SU-DHL-6 (cell line): ENCODE measurements around the gene HELZ2.

Experiments used
- EZH2phosphoT487 ChIP-seq: fragments of 200-600 bp; sonication (generic), shearing (Covaris generic); conservative IDR thresholded peaks from 2 replicates; pipeline ENCODE4 v1.6.1; 2018; ENCODE audit warnings: mild to moderate bottlenecking, antibody characterized with exemption, low read length, moderate library complexity, mixed read lengths
- TF ChIP-seq, protein P1 (sequence below): fragments of 200-600 bp; sonication (generic); IDR thresholded peaks from one replicate; pipeline ENCODE4 v1.5.1; 2017; ENCODE audit warnings: antibody characterized with exemption, mild to moderate bottlenecking, low read length, moderate library complexity; ENCODE audit not compliant: insufficient read depth, poor library complexity, severe bottlenecking

DNA sequence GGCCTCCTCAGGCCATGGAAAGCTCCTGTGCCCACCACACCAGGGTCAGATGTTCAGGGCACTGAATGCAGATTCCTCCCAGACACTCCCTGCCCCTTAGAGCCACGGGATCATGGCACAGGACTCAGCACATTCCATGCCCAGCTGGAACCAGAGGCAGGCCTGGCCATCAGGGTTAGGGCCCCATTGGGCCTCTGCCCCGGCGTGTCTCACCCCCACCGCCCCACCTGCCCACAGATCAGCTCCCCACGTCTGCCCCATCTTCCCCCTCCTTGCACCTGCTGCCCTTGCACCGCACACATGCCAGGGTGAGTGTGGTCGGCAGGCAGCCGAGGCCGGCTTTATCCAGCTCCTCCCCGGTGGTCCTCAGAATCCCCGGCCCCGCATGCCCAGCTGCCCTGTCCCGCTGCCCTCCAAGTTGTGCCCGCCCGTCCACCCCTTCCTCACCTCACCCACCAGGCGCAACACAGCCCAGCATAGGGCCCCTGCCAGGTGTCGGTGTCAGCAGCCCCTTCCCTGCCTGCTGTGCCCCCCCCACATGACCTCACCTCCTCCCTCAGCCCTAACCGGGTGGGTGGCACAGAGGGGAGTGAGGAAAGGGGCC, 24.3 kb downstream of the HELZ2 start:
- no peak for TF ChIP-seq EZH2phosphoT487
- TF ChIP-seq, protein P1, sequence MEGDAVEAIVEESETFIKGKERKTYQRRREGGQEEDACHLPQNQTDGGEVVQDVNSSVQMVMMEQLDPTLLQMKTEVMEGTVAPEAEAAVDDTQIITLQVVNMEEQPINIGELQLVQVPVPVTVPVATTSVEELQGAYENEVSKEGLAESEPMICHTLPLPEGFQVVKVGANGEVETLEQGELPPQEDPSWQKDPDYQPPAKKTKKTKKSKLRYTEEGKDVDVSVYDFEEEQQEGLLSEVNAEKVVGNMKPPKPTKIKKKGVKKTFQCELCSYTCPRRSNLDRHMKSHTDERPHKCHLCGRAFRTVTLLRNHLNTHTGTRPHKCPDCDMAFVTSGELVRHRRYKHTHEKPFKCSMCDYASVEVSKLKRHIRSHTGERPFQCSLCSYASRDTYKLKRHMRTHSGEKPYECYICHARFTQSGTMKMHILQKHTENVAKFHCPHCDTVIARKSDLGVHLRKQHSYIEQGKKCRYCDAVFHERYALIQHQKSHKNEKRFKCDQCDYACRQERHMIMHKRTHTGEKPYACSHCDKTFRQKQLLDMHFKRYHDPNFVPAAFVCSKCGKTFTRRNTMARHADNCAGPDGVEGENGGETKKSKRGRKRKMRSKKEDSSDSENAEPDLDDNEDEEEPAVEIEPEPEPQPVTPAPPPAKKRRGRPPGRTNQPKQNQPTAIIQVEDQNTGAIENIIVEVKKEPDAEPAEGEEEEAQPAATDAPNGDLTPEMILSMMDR, result no peak
